ENCODE results near the gene PFAS. TPM values are rescaled to one million over a fixed set of nuclear protein-coding genes. Genes with fewer than 3 reads are reported as not detected.

PFAS gene
- total and polyA plus RNA-seq, 3 donors from 2014 or later: 17.6 to 40.5 (median 33.3) TPM

- Histone ChIP-seq H3K27me3 (no peaks in the 10 kb centered on the region), H3K27ac (no peak overlapping the region), H3K4me3 (no peak overlapping the region), H3K36me3 (ENCODE audit: low read depth, missing control alignments) (no peaks in the 10 kb centered on the region), H3K9me3 (no peaks in the 10 kb centered on the region), H3K4me1 (peaks cover 6% of the 10 kb centered on the region)
- intact Hi-C loops (cut with DNase I; ENCODE audit: low total_unique reads): no loop called here
- no peak for DNase-seq
- 76 to 77% methylated on average over 17 to 24 of the region's 24 CpGs for WGBS, 2 donors
- no peak for TF ChIP-seq POLR2A (IDR thresholded peaks at IDR 0.05)
- TF ChIP-seq CTCF (IDR thresholded peaks at IDR 0.05): no peak
Measured at GRCh38 chr17:8318010-8318935, 69.2 kb downstream of the PFAS start.

Other genes with a start within 250 kb of the PFAS start
- gene GUCY2D, start 246.7 kb upstream of the PFAS start, total RNA-seq: 1 to 10 TPM; 1.3 to 1.7 TPM
- gene GUCY2D, start 246.7 kb upstream of the PFAS start, polyA plus RNA-seq (ENCODE audit: insufficient read depth, low read depth, low replicate concordance): 2.4 TPM
- gene ALOX15B, start 210.2 kb upstream of the PFAS start, total RNA-seq: 1 to 10 TPM in 1 of 2 donors, under 1 TPM in 1; 0.79 to 2.2 TPM
- 1.8 TPM for gene ALOX15B, start 210.2 kb upstream of the PFAS start, polyA plus RNA-seq (ENCODE audit: insufficient read depth, low read depth, low replicate concordance)
- gene ALOX12B, start 161.6 kb upstream of the PFAS start, total RNA-seq: under 1 TPM; 0.87 to 0.99 TPM
- gene ALOX12B, start 161.6 kb upstream of the PFAS start, polyA plus RNA-seq (ENCODE audit: insufficient read depth, low read depth, low replicate concordance): 1.1 TPM
- 1 to 10 TPM; 2.2 to 4.3 TPM for gene ALOXE3, start 130.8 kb upstream of the PFAS start, total RNA-seq
- 2.7 TPM for gene ALOXE3, start 130.8 kb upstream of the PFAS start, polyA plus RNA-seq (ENCODE audit: insufficient read depth, low read depth, low replicate concordance)
- gene HES7, start 125.2 kb upstream of the PFAS start, total RNA-seq: under 1 TPM in 1 of 2 donors, not detected in 1; 0.31 TPM
- gene HES7, start 125.2 kb upstream of the PFAS start, polyA plus RNA-seq (ENCODE audit: insufficient read depth, low read depth, low replicate concordance): 0.25 TPM
- gene PER1, start 96.9 kb upstream of the PFAS start, total RNA-seq: 100 to 1,000 TPM in 1 of 2 donors, 10 to 100 TPM in 1; 96.0 to 119 TPM
- 55.1 TPM for gene PER1, start 96.9 kb upstream of the PFAS start, polyA plus RNA-seq (ENCODE audit: insufficient read depth, low read depth, low replicate concordance)
- 10 to 100 TPM; 66.3 to 76.5 TPM for gene VAMP2, start 86.3 kb upstream of the PFAS start, total RNA-seq
- 116 TPM for gene VAMP2, start 86.3 kb upstream of the PFAS start, polyA plus RNA-seq (ENCODE audit: insufficient read depth, low read depth, low replicate concordance)
- gene TMEM107, start 72.9 kb upstream of the PFAS start, total RNA-seq: 10 to 100 TPM; 17.2 to 23.2 TPM
- 31.8 TPM for gene TMEM107, start 72.9 kb upstream of the PFAS start, polyA plus RNA-seq (ENCODE audit: insufficient read depth, low read depth, low replicate concordance)
- gene BORCS6, start 59.1 kb upstream of the PFAS start, total RNA-seq: 10 to 100 TPM in 1 of 2 donors, 1 to 10 TPM in 1; 8.7 to 10.4 TPM
- 8.5 TPM for gene BORCS6, start 59.1 kb upstream of the PFAS start, polyA plus RNA-seq (ENCODE audit: insufficient read depth, low read depth, low replicate concordance)
- gene AURKB, start 38.7 kb upstream of the PFAS start, total RNA-seq: 1 to 10 TPM; 2.4 to 3.7 TPM
- gene AURKB, start 38.7 kb upstream of the PFAS start, polyA plus RNA-seq (ENCODE audit: insufficient read depth, low read depth, low replicate concordance): 3.2 TPM
- 10 to 100 TPM; 30.3 to 40.0 TPM for gene CTC1, start 1.2 kb upstream of the PFAS start, total RNA-seq
- gene CTC1, start 1.2 kb upstream of the PFAS start, polyA plus RNA-seq (ENCODE audit: insufficient read depth, low read depth, low replicate concordance): 22.8 TPM
- gene RANGRF, start 39.4 kb downstream of the PFAS start, total RNA-seq: 10 to 100 TPM; 37.5 to 43.0 TPM
- 163 TPM for gene RANGRF, start 39.4 kb downstream of the PFAS start, polyA plus RNA-seq (ENCODE audit: insufficient read depth, low read depth, low replicate concordance)
- gene SLC25A35, start 46.1 kb downstream of the PFAS start, total RNA-seq: 10 to 100 TPM; 13.1 to 28.2 TPM
- gene SLC25A35, start 46.1 kb downstream of the PFAS start, polyA plus RNA-seq (ENCODE audit: insufficient read depth, low read depth, low replicate concordance): 29.9 TPM
- 10 to 100 TPM in 1 of 2 donors, 1 to 10 TPM in 1; 4.5 to 13.4 TPM for gene ARHGEF15, start 61.0 kb downstream of the PFAS start, total RNA-seq
- 4.2 TPM for gene ARHGEF15, start 61.0 kb downstream of the PFAS start, polyA plus RNA-seq (ENCODE audit: insufficient read depth, low read depth, low replicate concordance)
- 1 to 10 TPM; 5.3 to 7.7 TPM for gene ODF4, start 90.6 kb downstream of the PFAS start, total RNA-seq
- gene ODF4, start 90.6 kb downstream of the PFAS start, polyA plus RNA-seq (ENCODE audit: insufficient read depth, low read depth, low replicate concordance): 34.0 TPM
- 1,000 to 10,000 TPM in 1 of 2 donors, 100 to 1,000 TPM in 1; 769 to 1,617 TPM for gene RPL26, start 133.9 kb downstream of the PFAS start, total RNA-seq
- 1,360 TPM for gene RPL26, start 133.9 kb downstream of the PFAS start, polyA plus RNA-seq (ENCODE audit: insufficient read depth, low read depth, low replicate concordance)
- gene RNF222, start 148.5 kb downstream of the PFAS start, total RNA-seq: under 1 TPM in 1 of 2 donors, not detected in 1; 0.06 TPM
- not detected for gene RNF222, start 148.5 kb downstream of the PFAS start, polyA plus RNA-seq (ENCODE audit: insufficient read depth, low read depth, low replicate concordance)
- gene NDEL1, start 186.6 kb downstream of the PFAS start, total RNA-seq: 10 to 100 TPM; 73.1 to 85.4 TPM
- 51.2 TPM for gene NDEL1, start 186.6 kb downstream of the PFAS start, polyA plus RNA-seq (ENCODE audit: insufficient read depth, low read depth, low replicate concordance)